Measurements from ENCODE around the gene METTL15.
"Not testable (repeated sequence)": the region's sequence is repeated elsewhere in the genome, so short reads cannot be mapped to it uniquely, and the experiment has no call there.

The METTL15 gene

DNA sequence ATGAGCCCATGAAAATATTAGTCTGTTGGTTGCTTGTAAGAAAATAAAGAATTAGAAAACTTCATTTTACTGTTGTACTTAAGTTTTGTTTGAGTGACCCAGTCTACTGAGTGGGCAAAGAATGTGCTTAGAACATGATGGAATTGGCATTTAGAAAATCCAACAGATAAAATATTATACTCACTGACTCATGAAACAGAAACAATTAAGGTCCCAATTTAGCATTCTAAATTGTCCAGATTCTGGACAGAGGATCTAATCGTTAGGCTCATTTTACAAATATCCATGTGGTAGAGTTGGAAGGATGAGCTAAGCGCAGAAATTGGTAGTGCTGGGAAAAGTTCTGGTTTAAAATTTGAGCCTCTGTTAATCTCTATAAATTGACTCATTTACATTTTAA lies 45.4 kb downstream of the METTL15 start:
- H3K4me3 ChIP-seq (ENCODE audit: low read depth, low read length) = no peak overlapping the region
- no peak for TF ChIP-seq CTCF (IDR thresholded peaks at IDR 0.05; ENCODE audit: low read depth, low read length)

DNA sequence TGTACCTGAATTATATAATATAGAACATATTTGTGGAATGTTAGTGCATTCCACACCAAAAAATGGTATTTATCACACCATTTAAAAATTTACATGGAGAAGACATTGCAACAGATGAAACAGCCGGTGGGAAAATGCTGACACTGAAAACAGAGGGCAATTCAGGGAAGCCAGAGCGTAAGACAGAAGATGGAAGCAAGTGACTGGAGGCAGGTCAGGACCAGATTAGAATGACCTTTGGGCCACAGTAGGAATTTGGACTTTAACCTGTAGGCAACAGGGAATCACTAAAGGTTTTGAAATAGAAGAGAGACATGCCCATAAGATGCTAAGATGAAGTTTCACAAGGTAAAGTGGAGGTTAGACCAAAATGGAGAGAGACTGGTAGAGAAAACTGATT lies 60.5 kb downstream of the METTL15 start:
- no peak for TF ChIP-seq CTCF (IDR thresholded peaks at IDR 0.05; ENCODE audit: low read depth, low read length)
- H3K4me3 ChIP-seq (ENCODE audit: low read depth, low read length) = no peak overlapping the region

DNA sequence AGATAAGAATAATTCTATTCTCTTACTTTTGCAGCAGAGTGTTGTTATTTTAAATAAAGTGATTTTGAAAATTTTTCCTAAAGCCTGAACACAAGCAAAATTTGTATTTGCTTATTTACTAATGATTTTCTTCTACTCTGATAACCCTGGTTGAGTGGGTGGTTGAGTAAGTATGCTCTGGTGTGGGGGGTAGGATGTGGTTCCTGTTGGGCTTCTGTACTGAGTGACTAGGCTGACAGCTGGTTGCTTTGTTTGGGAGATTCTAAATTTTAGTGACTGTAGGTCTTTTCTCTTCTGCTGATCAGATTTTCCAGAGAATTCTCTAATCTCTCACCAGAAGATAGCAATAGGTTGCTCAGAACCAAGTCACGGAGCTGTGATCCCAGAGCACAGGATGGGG lies 61.6 kb downstream of the METTL15 start:
- no peak for TF ChIP-seq CTCF (IDR thresholded peaks at IDR 0.05; ENCODE audit: low read depth, low read length)
- H3K4me3 ChIP-seq (ENCODE audit: low read depth, low read length) = no peak overlapping the region

GRCh38 chr11:28170759-28171158 lies 62.6 kb downstream of the METTL15 start:
- H3K4me3 ChIP-seq (ENCODE audit: low read depth, low read length) = no peak overlapping the region
- TF ChIP-seq CTCF (IDR thresholded peaks at IDR 0.05; ENCODE audit: low read depth, low read length) = no peak

GRCh38 chr11:28176351-28176750 lies 68.2 kb downstream of the METTL15 start:
- no peak for TF ChIP-seq CTCF (IDR thresholded peaks at IDR 0.05; ENCODE audit: low read depth, low read length)
- H3K4me3 ChIP-seq (ENCODE audit: low read depth, low read length) = no peak overlapping the region

- no peak overlapping the region for H3K4me3 ChIP-seq (ENCODE audit: low read depth, low read length)
- no peak for TF ChIP-seq CTCF (IDR thresholded peaks at IDR 0.05; ENCODE audit: low read depth, low read length)
Measured at GRCh38 chr11:28195449-28195848, 87.3 kb downstream of the METTL15 start.

GRCh38 chr11:28209906-28210305 lies 101.7 kb downstream of the METTL15 start:
- H3K4me3 ChIP-seq (ENCODE audit: low read depth, low read length) = no peak overlapping the region
- no peak for TF ChIP-seq CTCF (IDR thresholded peaks at IDR 0.05; ENCODE audit: low read depth, low read length)

DNA sequence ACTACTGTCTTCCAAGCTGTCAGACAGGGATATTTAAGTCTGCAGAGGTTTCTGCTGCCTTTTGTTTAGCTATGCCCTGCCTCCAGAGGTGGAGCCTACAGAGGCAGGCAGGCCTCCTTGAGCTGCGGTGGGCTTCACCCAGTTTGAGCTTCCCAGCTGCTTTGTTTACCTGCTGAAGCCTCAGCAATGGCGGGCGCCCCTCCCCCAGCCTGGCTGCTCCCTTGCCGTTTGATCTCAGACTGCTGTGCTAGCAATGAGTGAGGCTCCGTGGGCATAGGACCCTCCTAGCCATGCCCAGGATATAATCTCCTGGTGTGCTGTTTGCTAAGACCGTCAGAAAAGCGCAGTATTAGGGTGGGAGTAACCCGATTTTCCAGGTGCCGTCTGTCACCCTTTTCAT lies 113.9 kb downstream of the METTL15 start:
- H3K4me3 ChIP-seq (ENCODE audit: low read depth, low read length) = not testable (repeated sequence)

Measured in WI38 (cell line).